Measurements from ENCODE around the gene VAV2. TPM values are rescaled to one million over a fixed set of nuclear protein-coding genes. Genes with fewer than 3 reads are reported as not detected.

The VAV2 gene
- total RNA-seq, 1 donor from 2014 or later: 20.5 TPM

GRCh38 chr9:133824106-133824801, 167.9 kb downstream of the VAV2 start:
- intact Hi-C loops (cut with DNase I): no loop called here
- ATAC-seq (no peak), DNase-seq (ENCODE audit: low spot score) (no peak)

- ATAC-seq (no peak), DNase-seq (ENCODE audit: low spot score) (no peak)
- intact Hi-C loops (cut with DNase I): no loop called here
These were observed 168.7 kb downstream of the VAV2 start for GRCh38 chr9:133823189-133824105.

GRCh38 chr9:133822430-133823065, 169.6 kb downstream of the VAV2 start:
- ATAC-seq (no peak), DNase-seq (ENCODE audit: low spot score) (no peak)
- intact Hi-C loops (cut with DNase I): no loop called here

GRCh38 chr9:133821601-133822429, 170.3 kb downstream of the VAV2 start:
- intact Hi-C loops (cut with DNase I): no loop called here
- ATAC-seq (no peak), DNase-seq (ENCODE audit: low spot score) (no peak)

- ATAC-seq (no peak), DNase-seq (ENCODE audit: low spot score) (no peak)
- intact Hi-C loops (cut with DNase I): no loop called here
These were observed 172.2 kb downstream of the VAV2 start for GRCh38 chr9:133819923-133820322.

- peak; percentile 75 for ATAC-seq
- no peak for DNase-seq (ENCODE audit: low spot score)
- intact Hi-C loops (cut with DNase I): no loop called here
These were observed 173.7 kb downstream of the VAV2 start for GRCh38 chr9:133818444-133818843.

- ATAC-seq (no peak), DNase-seq (ENCODE audit: low spot score) (no peak)
- intact Hi-C loops (cut with DNase I): no loop called here
These were observed 176.3 kb downstream of the VAV2 start for GRCh38 chr9:133815781-133816180.

GRCh38 chr9:133814586-133815208, 177.4 kb downstream of the VAV2 start:
- intact Hi-C loops (cut with DNase I): no loop called here
- ATAC-seq (no peak), DNase-seq (ENCODE audit: low spot score) (no peak)

- intact Hi-C loops (cut with DNase I): no loop called here
- peak; percentile 59 for ATAC-seq
- DNase-seq (ENCODE audit: low spot score): no peak
These were observed 178.2 kb downstream of the VAV2 start for GRCh38 chr9:133813749-133814585.

GRCh38 chr9:133812941-133813748, 179.0 kb downstream of the VAV2 start:
- intact Hi-C loops (cut with DNase I): no loop called here
- DNase-seq (ENCODE audit: low spot score): no peak
- no peak for ATAC-seq

- DNase-seq (ENCODE audit: low spot score) (no peak), ATAC-seq (no peak)
- intact Hi-C loops (cut with DNase I): no loop called here
These were observed 179.9 kb downstream of the VAV2 start for GRCh38 chr9:133812077-133812868.

- intact Hi-C loops (cut with DNase I): no loop called here
- DNase-seq (ENCODE audit: low spot score) (no peak), ATAC-seq (no peak)
These were observed 180.7 kb downstream of the VAV2 start for GRCh38 chr9:133811471-133811870.

- intact Hi-C loops (cut with DNase I): no loop called here
These were observed 181.4 kb downstream of the VAV2 start for GRCh38 chr9:133810556-133811195.

GRCh38 chr9:133809335-133809734, 182.8 kb downstream of the VAV2 start:
- ATAC-seq (no peak), DNase-seq (ENCODE audit: low spot score) (no peak)
- intact Hi-C loops (cut with DNase I): no loop called here

More at GRCh38 chr9:133810556-133811195, 181.4 kb downstream of the VAV2 start:
- ATAC-seq: no peak
- DNase-seq (ENCODE audit: low spot score): no peak

- DNase-seq (ENCODE audit: low spot score): no peak
- peak; percentile 39 for ATAC-seq
- intact Hi-C loops (cut with DNase I): no loop called here
These were observed 184.3 kb downstream of the VAV2 start for GRCh38 chr9:133807818-133808217.

- ATAC-seq: no peak
- intact Hi-C loops (cut with DNase I): no loop called here
- DNase-seq (ENCODE audit: low spot score): no peak
These were observed 185.1 kb downstream of the VAV2 start for GRCh38 chr9:133807037-133807436.

All from sciatic nerve (tissue), 2 donors.